RWPE2 (cell line): ENCODE results near the gene RASGRF1.

ENCODE experiments used
- ATAC-seq: fragments of 200-7000 bp; cut with Tn5 transposase; 3 replicates; pipeline ENCODE4 v1.9.1; 2021; ENCODE audit warnings: low read depth
- DNase-seq: peaks from one replicate; pipeline ENCODE4 v3.0.0-alpha.2; 2020; ENCODE audit warnings: low spot score
- H3K27ac ChIP-seq: fragments of 450-650 bp; 2 replicates; pipeline ENCODE4 v1.5.1; 2017; ENCODE audit warnings: mild to moderate bottlenecking; ENCODE audit not compliant: poor library complexity, severe bottlenecking
- H3K27me3 ChIP-seq: fragments of 250-450 bp; sonication (Bioruptor Pico); 2 replicates; pipeline ENCODE4 v1.5.1; 2021; ENCODE audit warnings: mild to moderate bottlenecking, moderate library complexity; ENCODE audit not compliant: insufficient read depth, poor library complexity, severe bottlenecking
- H3K36me3 ChIP-seq: fragments of 250-450 bp; sonication (Bioruptor Pico); 2 replicates; pipeline ENCODE4 v1.5.1; 2020; ENCODE audit warnings: low read depth, mild to moderate bottlenecking, moderate library complexity
- H3K4me1 ChIP-seq: fragments of 250-450 bp; sonication (Bioruptor Pico); 2 replicates; pipeline ENCODE4 v1.5.1; 2021; ENCODE audit warnings: mild to moderate bottlenecking, moderate library complexity; ENCODE audit not compliant: insufficient read depth, poor library complexity, severe bottlenecking
- H3K4me3 ChIP-seq: fragments of 250-450 bp; sonication (Bioruptor Pico); 2 replicates; pipeline ENCODE4 v1.5.1; 2021; ENCODE audit warnings: mild to moderate bottlenecking, moderate library complexity; ENCODE audit not compliant: severe bottlenecking
- H3K9me3 ChIP-seq: fragments of 250-450 bp; sonication (Bioruptor Pico); 2 replicates; pipeline ENCODE4 v1.5.1; 2021; ENCODE audit warnings: mild to moderate bottlenecking, moderate library complexity; ENCODE audit not compliant: severe bottlenecking
- CTCF ChIP-seq: fragments of 450-650 bp; IDR thresholded peaks from one replicate; pipeline ENCODE4 v1.5.1; 2017; ENCODE audit warnings: mild to moderate bottlenecking, moderate library complexity; ENCODE audit not compliant: poor library complexity, severe bottlenecking

RASGRF1 gene

GRCh38 chr15:79078003-79078402, 12.6 kb downstream of the RASGRF1 start:
- H3K27ac ChIP-seq, result no peak overlapping the region
- H3K4me1 ChIP-seq, result no peaks in the 10 kb centered on the region
- no peaks in the 10 kb centered on the region for H3K9me3 ChIP-seq
- DNase-seq (peak; percentile 46), ATAC-seq (no peak)
- no peak for TF ChIP-seq CTCF
- peaks cover 4% of the 10 kb centered on the region for H3K27me3 ChIP-seq
- no peaks in the 10 kb centered on the region for H3K36me3 ChIP-seq
- H3K4me3 ChIP-seq, result no peak overlapping the region

- Histone ChIP-seq H3K27me3 (no peaks in the 10 kb centered on the region), H3K9me3 (no peaks in the 10 kb centered on the region), H3K27ac (no peak overlapping the region), H3K4me1 (no peaks in the 10 kb centered on the region), H3K36me3 (no peaks in the 10 kb centered on the region), H3K4me3 (no peak overlapping the region)
- DNase-seq (peak; percentile 29), ATAC-seq (no peak)
- no peak for TF ChIP-seq CTCF
These were observed 13.9 kb downstream of the RASGRF1 start for GRCh38 chr15:79076661-79077060.

GRCh38 chr15:79075256-79075655, 15.3 kb downstream of the RASGRF1 start:
- no peak for TF ChIP-seq CTCF
- no peak for ATAC-seq
- DNase-seq, result peak; percentile 57
- Histone ChIP-seq H3K36me3 (no peaks in the 10 kb centered on the region), H3K9me3 (no peaks in the 10 kb centered on the region), H3K4me3 (no peak overlapping the region), H3K4me1 (no peaks in the 10 kb centered on the region), H3K27ac (no peak overlapping the region), H3K27me3 (no peaks in the 10 kb centered on the region)

DNA sequence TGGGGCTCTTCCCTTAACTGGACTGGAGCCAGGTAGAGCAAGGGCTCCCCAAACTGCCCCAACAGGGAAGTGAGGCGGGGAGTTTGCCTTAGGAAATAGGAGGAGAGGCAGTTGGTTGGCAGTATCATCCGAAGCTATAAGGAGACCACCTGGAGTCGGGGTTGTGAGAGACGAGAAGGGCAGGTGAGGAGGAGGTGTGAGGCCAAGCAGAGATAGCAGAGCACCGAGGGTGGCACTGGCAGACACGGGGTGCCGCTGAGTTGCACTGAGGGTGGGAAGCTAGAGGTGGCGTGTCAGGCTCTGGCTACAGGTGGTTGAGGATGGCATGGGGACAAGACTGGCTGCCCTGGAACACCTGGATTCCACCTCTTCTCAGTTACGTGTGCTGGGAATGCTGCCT, 17.2 kb downstream of the RASGRF1 start:
- Histone ChIP-seq H3K27me3 (no peaks in the 10 kb centered on the region), H3K27ac (no peak overlapping the region), H3K9me3 (no peaks in the 10 kb centered on the region), H3K36me3 (no peaks in the 10 kb centered on the region), H3K4me1 (no peaks in the 10 kb centered on the region), H3K4me3 (no peak overlapping the region)
- no peak for DNase-seq
- no peak for TF ChIP-seq CTCF
- no peak for ATAC-seq

GRCh38 chr15:79071901-79072300, 18.7 kb downstream of the RASGRF1 start:
- H3K36me3 ChIP-seq, result no peaks in the 10 kb centered on the region
- H3K27me3 ChIP-seq, result no peaks in the 10 kb centered on the region
- no peaks in the 10 kb centered on the region for H3K9me3 ChIP-seq
- H3K27ac ChIP-seq, result no peak overlapping the region
- DNase-seq, result no peak
- H3K4me1 ChIP-seq, result no peaks in the 10 kb centered on the region
- no peak overlapping the region for H3K4me3 ChIP-seq
- TF ChIP-seq CTCF, result no peak
- no peak for ATAC-seq
